Measurements from ENCODE around the gene RGS6. TPM values are rescaled to one million over a fixed set of nuclear protein-coding genes. Genes with fewer than 3 reads are reported as not detected.
A peak's percentile ranks its signal among the peaks of the same experiment; 100 is the strongest.

Gene RGS6
- total RNA-seq, 1 experiment from 2014 or later: not detected

GRCh38 chr14:72443991-72444441, 511.8 kb downstream of the RGS6 start:
- no peak overlapping the region for H3K4me3 Mint-ChIP-seq (ENCODE audit: unreplicated experiment)
- H3K9me3 Mint-ChIP-seq (ENCODE audit: unreplicated experiment): no peaks in the 10 kb centered on the region
- TF ChIP-seq, protein P1, sequence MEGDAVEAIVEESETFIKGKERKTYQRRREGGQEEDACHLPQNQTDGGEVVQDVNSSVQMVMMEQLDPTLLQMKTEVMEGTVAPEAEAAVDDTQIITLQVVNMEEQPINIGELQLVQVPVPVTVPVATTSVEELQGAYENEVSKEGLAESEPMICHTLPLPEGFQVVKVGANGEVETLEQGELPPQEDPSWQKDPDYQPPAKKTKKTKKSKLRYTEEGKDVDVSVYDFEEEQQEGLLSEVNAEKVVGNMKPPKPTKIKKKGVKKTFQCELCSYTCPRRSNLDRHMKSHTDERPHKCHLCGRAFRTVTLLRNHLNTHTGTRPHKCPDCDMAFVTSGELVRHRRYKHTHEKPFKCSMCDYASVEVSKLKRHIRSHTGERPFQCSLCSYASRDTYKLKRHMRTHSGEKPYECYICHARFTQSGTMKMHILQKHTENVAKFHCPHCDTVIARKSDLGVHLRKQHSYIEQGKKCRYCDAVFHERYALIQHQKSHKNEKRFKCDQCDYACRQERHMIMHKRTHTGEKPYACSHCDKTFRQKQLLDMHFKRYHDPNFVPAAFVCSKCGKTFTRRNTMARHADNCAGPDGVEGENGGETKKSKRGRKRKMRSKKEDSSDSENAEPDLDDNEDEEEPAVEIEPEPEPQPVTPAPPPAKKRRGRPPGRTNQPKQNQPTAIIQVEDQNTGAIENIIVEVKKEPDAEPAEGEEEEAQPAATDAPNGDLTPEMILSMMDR (IDR thresholded peaks at IDR 0.05; ENCODE audit: unreplicated experiment): no peak
- H3K27me3 Mint-ChIP-seq (ENCODE audit: insufficient read depth, unreplicated experiment): peaks cover 10% of the 10 kb centered on the region
- BruUV-seq (replicated peaks): no TSS peak
- POLR2A ChIA-PET: interaction anchor here (0.6 kb wide), 1 partner anchor 224 kb away, joined by 3 read pairs; no protein-coding TSS in a partner anchor
- CTCF ChIA-PET: interaction anchor here (0.6 to 1.0 kb wide), 2 partner anchors 12 to 28 kb away, joined by 3 to 6 read pairs; no protein-coding TSS in a partner anchor
- intact Hi-C loops (cut with micrococcal nuclease): no loop called here
- peaks cover 6% of the 10 kb centered on the region for H3K4me1 Mint-ChIP-seq (ENCODE audit: insufficient read depth, unreplicated experiment)
- H3K27ac Mint-ChIP-seq (ENCODE audit: low read depth, unreplicated experiment): no peak overlapping the region
- H3K36me3 Mint-ChIP-seq (ENCODE audit: insufficient read depth, unreplicated experiment): no peaks in the 10 kb centered on the region
- no peak for DNase-seq (ENCODE audit: unreplicated experiment)

- H3K27ac Mint-ChIP-seq (ENCODE audit: low read depth, unreplicated experiment): no peak overlapping the region
- TF ChIP-seq, protein P1 (IDR thresholded peaks at IDR 0.05; ENCODE audit: unreplicated experiment): no peak
- BruUV-seq (replicated peaks): no TSS peak
- peaks cover 6% of the 10 kb centered on the region for H3K4me1 Mint-ChIP-seq (ENCODE audit: insufficient read depth, unreplicated experiment)
- intact Hi-C loops (cut with micrococcal nuclease): no loop called here
- peaks cover 3% of the 10 kb centered on the region for H3K27me3 Mint-ChIP-seq (ENCODE audit: insufficient read depth, unreplicated experiment)
- no peaks in the 10 kb centered on the region for H3K36me3 Mint-ChIP-seq (ENCODE audit: insufficient read depth, unreplicated experiment)
- H3K4me3 Mint-ChIP-seq (ENCODE audit: unreplicated experiment): no peak overlapping the region
- CTCF ChIA-PET: no interaction called here
- POLR2A ChIA-PET: interaction anchor here (0.6 kb wide), 1 partner anchor 223 kb away, joined by 3 read pairs; no protein-coding TSS in a partner anchor
- peak; percentile 66 for DNase-seq (ENCODE audit: unreplicated experiment)
- H3K9me3 Mint-ChIP-seq (ENCODE audit: unreplicated experiment): no peaks in the 10 kb centered on the region
Measured at GRCh38 chr14:72444701-72445100, 512.5 kb downstream of the RGS6 start.

DNA sequence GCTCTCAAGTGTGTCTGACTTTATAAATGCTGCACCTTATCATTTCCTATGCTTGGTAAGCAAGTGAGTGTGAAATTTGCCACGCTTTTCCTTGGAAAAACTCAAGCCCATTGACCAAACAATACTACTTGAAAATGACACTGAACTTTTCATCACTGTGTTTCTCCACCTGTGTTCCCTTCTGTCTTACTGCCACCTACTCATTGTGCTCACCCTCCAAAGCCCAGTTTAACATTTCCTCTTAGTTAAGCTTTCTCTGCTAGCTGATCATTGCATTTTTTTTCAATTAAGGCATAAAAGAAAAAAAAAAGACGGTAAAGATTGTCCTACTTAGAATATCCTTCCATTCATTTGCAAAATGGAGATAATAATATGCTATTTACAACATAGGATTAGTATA, 516.0 kb downstream of the RGS6 start:
- Mint-ChIP-seq H3K27me3 (ENCODE audit: insufficient read depth, unreplicated experiment) (no peaks in the 10 kb centered on the region), H3K9me3 (ENCODE audit: unreplicated experiment) (no peaks in the 10 kb centered on the region), H3K36me3 (ENCODE audit: insufficient read depth, unreplicated experiment) (no peaks in the 10 kb centered on the region), H3K27ac (ENCODE audit: low read depth, unreplicated experiment) (no peak overlapping the region), H3K4me1 (ENCODE audit: insufficient read depth, unreplicated experiment) (peaks cover 6% of the 10 kb centered on the region), H3K4me3 (ENCODE audit: unreplicated experiment) (no peak overlapping the region)
- POLR2A ChIA-PET: interaction anchor here (0.6 kb wide), 1 partner anchor 105 kb away, joined by 5 read pairs; no protein-coding TSS in a partner anchor
- DNase-seq (ENCODE audit: unreplicated experiment): no peak
- intact Hi-C loops (cut with micrococcal nuclease): no loop called here
- no TSS peak for BruUV-seq (replicated peaks)
- TF ChIP-seq, protein P1 (IDR thresholded peaks at IDR 0.05; ENCODE audit: unreplicated experiment): no peak
- CTCF ChIA-PET: interaction anchor here (0.7 kb wide), 1 partner anchor 708 kb away, joined by 3 read pairs; no protein-coding TSS in a partner anchor

DNA sequence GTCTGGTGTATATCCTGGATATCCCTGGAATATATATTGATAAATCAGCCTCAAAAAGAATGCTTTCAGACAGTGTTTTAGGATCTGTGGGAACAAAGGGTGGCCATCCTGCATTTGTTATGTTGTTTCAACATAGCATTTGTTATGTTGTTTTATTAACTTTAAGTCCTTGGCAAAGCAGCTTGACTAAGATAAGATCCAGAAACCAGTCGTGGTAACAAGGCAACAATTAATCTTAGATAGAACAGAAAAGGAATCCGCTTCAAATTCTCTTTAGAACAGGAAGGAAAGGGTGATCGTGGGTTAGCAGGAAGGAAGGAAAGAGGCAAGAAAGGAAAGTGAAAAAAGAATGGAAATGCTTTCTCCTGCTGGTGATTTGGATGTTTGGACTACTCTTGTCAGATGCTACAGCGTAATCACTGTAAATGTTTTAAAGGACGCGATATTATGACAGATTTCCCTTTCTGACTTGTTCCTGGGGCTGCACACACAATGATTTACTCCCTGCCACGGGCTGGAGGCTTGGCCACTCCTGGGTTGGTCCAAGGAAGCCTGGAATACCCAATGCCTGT, 518.3 kb downstream of the RGS6 start:
- BruUV-seq (replicated peaks): no TSS peak
- ChIA-PET POLR2A (no interaction called here), CTCF (no interaction called here)
- no peaks in the 10 kb centered on the region for H3K9me3 Mint-ChIP-seq (ENCODE audit: unreplicated experiment)
- H3K4me3 Mint-ChIP-seq (ENCODE audit: unreplicated experiment): no peak overlapping the region
- TF ChIP-seq, protein P1 (IDR thresholded peaks at IDR 0.05; ENCODE audit: unreplicated experiment): no peak
- no peaks in the 10 kb centered on the region for H3K4me1 Mint-ChIP-seq (ENCODE audit: insufficient read depth, unreplicated experiment)
- no peaks in the 10 kb centered on the region for H3K36me3 Mint-ChIP-seq (ENCODE audit: insufficient read depth, unreplicated experiment)
- no peak for DNase-seq (ENCODE audit: unreplicated experiment)
- H3K27me3 Mint-ChIP-seq (ENCODE audit: insufficient read depth, unreplicated experiment): no peaks in the 10 kb centered on the region
- intact Hi-C loops (cut with micrococcal nuclease): no loop called here
- H3K27ac Mint-ChIP-seq (ENCODE audit: low read depth, unreplicated experiment): no peak overlapping the region

All from MCF 10A (cell line).